ENCODE results near the gene MOB1B. TPM values are rescaled to one million over a fixed set of nuclear protein-coding genes. Genes with fewer than 3 reads are reported as not detected.
A peak's percentile ranks its signal among the peaks of the same experiment; 100 is the strongest.
"Not testable (repeated sequence)": the region's sequence is repeated elsewhere in the genome, so short reads cannot be mapped to it uniquely, and the experiment has no call there.

Gene MOB1B
- total and polyA plus RNA-seq, 2 experiments from 2014 or later: 11.1 to 22.8 TPM

- Histone ChIP-seq H3K36me3 (no peaks in the 10 kb centered on the region), H3K4me1 (ENCODE audit: low read depth) (no peaks in the 10 kb centered on the region), H3K27ac (no peak overlapping the region), H3K9me3 (ENCODE audit: low read depth) (no peaks in the 10 kb centered on the region), H3K27me3 (no peaks in the 10 kb centered on the region), H3K4me3 (no peak overlapping the region)
- no peak for TF ChIP-seq CTCF (IDR thresholded peaks at IDR 0.05; ENCODE audit: low read depth, low read length)
- no peak for DNase-seq (ENCODE audit: low read depth in 1 of 2, low spot score in 1 of 2)
These were observed 17.0 kb upstream of the MOB1B start for GRCh38 chr4:70885174-70885573.

- Histone ChIP-seq H3K27ac (no peak overlapping the region), H3K36me3 (no peaks in the 10 kb centered on the region), H3K27me3 (no peaks in the 10 kb centered on the region), H3K9me3 (ENCODE audit: low read depth) (no peaks in the 10 kb centered on the region), H3K4me1 (ENCODE audit: low read depth) (peaks cover 23% of the 10 kb centered on the region), H3K4me3 (no peak overlapping the region)
- DNase-seq (ENCODE audit: low read depth in 1 of 2, low spot score in 1 of 2): peak in 1 of 2 donors; percentile 24
- TF ChIP-seq CTCF (IDR thresholded peaks at IDR 0.05; ENCODE audit: low read depth, low read length): no peak
These were observed 9.9 kb upstream of the MOB1B start for GRCh38 chr4:70892086-70892769.

GRCh38 chr4:70893790-70894189, 8.4 kb upstream of the MOB1B start:
- no peaks in the 10 kb centered on the region for H3K36me3 ChIP-seq
- H3K4me1 ChIP-seq (ENCODE audit: low read depth): peaks cover 23% of the 10 kb centered on the region
- no peaks in the 10 kb centered on the region for H3K9me3 ChIP-seq (ENCODE audit: low read depth)
- no peak for DNase-seq (ENCODE audit: low read depth in 1 of 2, low spot score in 1 of 2)
- no peak overlapping the region for H3K4me3 ChIP-seq
- H3K27ac ChIP-seq: no peak overlapping the region
- H3K27me3 ChIP-seq: no peaks in the 10 kb centered on the region
- no peak for TF ChIP-seq CTCF (IDR thresholded peaks at IDR 0.05; ENCODE audit: low read depth, low read length)

- Histone ChIP-seq H3K4me1 (ENCODE audit: low read depth) (peaks cover 23% of the 10 kb centered on the region), H3K27ac (peak overlapping the region; percentile 98)
- DNase-seq (ENCODE audit: low read depth in 1 of 2, low spot score in 1 of 2): peak; percentile 7 to 10
These were observed 6.8 kb upstream of the MOB1B start for GRCh38 chr4:70895405-70895804.

GRCh38 chr4:70895811-70896491, 6.2 kb upstream of the MOB1B start:
- H3K9me3 ChIP-seq (ENCODE audit: low read depth): no peaks in the 10 kb centered on the region
- H3K27me3 ChIP-seq: no peaks in the 10 kb centered on the region
- peaks cover 23% of the 10 kb centered on the region for H3K4me1 ChIP-seq (ENCODE audit: low read depth)
- no peak for TF ChIP-seq CTCF (IDR thresholded peaks at IDR 0.05; ENCODE audit: low read depth, low read length)
- H3K27ac ChIP-seq: peak overlapping the region; percentile 98
- DNase-seq (ENCODE audit: low read depth in 1 of 2, low spot score in 1 of 2): peak in 1 of 2 donors; percentile 68
- H3K4me3 ChIP-seq: no peak overlapping the region
- no peaks in the 10 kb centered on the region for H3K36me3 ChIP-seq

More at GRCh38 chr4:70895405-70895804, 6.8 kb upstream of the MOB1B start:
- Histone ChIP-seq H3K27me3 (no peaks in the 10 kb centered on the region), H3K36me3 (no peaks in the 10 kb centered on the region), H3K4me3 (no peak overlapping the region), H3K9me3 (ENCODE audit: low read depth) (no peaks in the 10 kb centered on the region)
- TF ChIP-seq CTCF (IDR thresholded peaks at IDR 0.05; ENCODE audit: low read depth, low read length): no peak

GRCh38 chr4:70898581-70898980, 3.6 kb upstream of the MOB1B start:
- H3K27ac ChIP-seq; H3K27me3 ChIP-seq; H3K9me3 ChIP-seq (ENCODE audit: low read depth); H3K36me3 ChIP-seq; H3K4me3 ChIP-seq; DNase-seq (ENCODE audit: low read depth in 1 of 2, low spot score in 1 of 2): not testable (repeated sequence)
- H3K4me1 ChIP-seq (ENCODE audit: low read depth): peaks cover 28% of the 10 kb centered on the region

Measured in cardiac muscle cell (in vitro differentiated cells and primary cell).